ENCODE results near the gene LPP. TPM values are rescaled to one million over a fixed set of nuclear protein-coding genes. Genes with fewer than 3 reads are reported as not detected.

LPP gene
- total and polyA plus RNA-seq, 9 of the 15 experiments (the other 6 are each of a cell fraction or from before 2014, with no cell fraction given): 0.07 to 0.18 TPM; not detected in 7

- Histone ChIP-seq H3K79me2 (ENCODE audit: control insufficient read depth, insufficient read depth, low read length) (no peaks in the 10 kb centered on the region), H3K36me3 (ENCODE audit: control insufficient read depth, insufficient read depth, low read length) (no peaks in the 10 kb centered on the region), H3K4me3 (no peak overlapping the region), H4K20me1 (replicated peaks; ENCODE audit: control insufficient read depth, insufficient read depth, low read length) (no peaks in the 10 kb centered on the region), H3K27ac (ENCODE audit: extremely low read depth, low read depth, low read length) (no peak overlapping the region), H3K9me1 (ENCODE audit: control insufficient read depth, insufficient read depth, low read length) (no peaks in the 10 kb centered on the region), H3K9me3 (replicated peaks; ENCODE audit: control insufficient read depth, insufficient read depth, low read depth, low read length) (no peaks in the 10 kb centered on the region), H3K4me2 (ENCODE audit: insufficient read depth, low read length) (no peak overlapping the region), H3K9ac (ENCODE audit: insufficient read depth in 1 of 2, low read depth in 2 of 2, low read length in 2 of 2) (no peak overlapping the region), H3K27me3 (ENCODE audit: control insufficient read depth in 2 of 2, insufficient read depth in 2 of 2, low read length in 2 of 2) (no peaks in the 10 kb centered on the region), H3K4me1 (replicated peaks in 1 of 2; ENCODE audit: control insufficient read depth in 2 of 2, insufficient read depth in 2 of 2, low read length in 2 of 2) (no peaks in the 10 kb centered on the region), H2AFZ (ENCODE audit: low read depth, low read length) (no peak overlapping the region)
- FAIRE-seq: no peak
- CTCF ChIA-PET (ENCODE audit: low intra/inter-chr PET ratio): no interaction called here
- in situ Hi-C loops (cut with MboI) (no loop called here), intact Hi-C loops (cut with micrococcal nuclease) (no loop called here)
- 10% methylated on average over 2 of the region's 4 CpGs for WGBS (ENCODE audit: insufficient coverage, low coverage, missing lambda C conversion rate)
- POLR2A ChIA-PET: no interaction called here
- BruUV-seq (replicated peaks): no TSS peak
- TF ChIP-seq ZKSCAN3 (CRISPR knock-in tag; IDR thresholded peaks at IDR 0.05): no peak
- no peak for TF ChIP-seq ZNF507 (tag; conservative IDR thresholded peaks at IDR 0.05)
- TF ChIP-seq MNT (conservative IDR thresholded peaks at IDR 0.05): no peak
- no peak for DNase-seq (ENCODE audit: extremely low read depth in 1 of 4, low spot score in 3 of 4)
- no peak for ATAC-seq
Measured at GRCh38 chr3:188581792-188582191, 427.8 kb downstream of the LPP start.

GRCh38 chr3:188583341-188584161 is 429.6 kb downstream of the LPP start:
- no peaks in the 10 kb centered on the region for H3K4me1 ChIP-seq (replicated peaks in 1 of 2; ENCODE audit: control insufficient read depth in 2 of 2, insufficient read depth in 2 of 2, low read length in 2 of 2)
- BruUV-seq (replicated peaks): no TSS peak
- ChIA-PET CTCF (ENCODE audit: low intra/inter-chr PET ratio) (no interaction called here), POLR2A (no interaction called here)
- H3K9me3 ChIP-seq (replicated peaks; ENCODE audit: control insufficient read depth, insufficient read depth, low read depth, low read length): no peaks in the 10 kb centered on the region
- H3K4me2 ChIP-seq (ENCODE audit: insufficient read depth, low read length): no peak overlapping the region
- H3K79me2 ChIP-seq (ENCODE audit: control insufficient read depth, insufficient read depth, low read length): no peaks in the 10 kb centered on the region
- H3K27me3 ChIP-seq (ENCODE audit: control insufficient read depth in 2 of 2, insufficient read depth in 2 of 2, low read length in 2 of 2): no peaks in the 10 kb centered on the region
- H2AFZ ChIP-seq (ENCODE audit: low read depth, low read length): no peak overlapping the region
- no peaks in the 10 kb centered on the region for H3K36me3 ChIP-seq (ENCODE audit: control insufficient read depth, insufficient read depth, low read length)
- H3K9ac ChIP-seq (ENCODE audit: insufficient read depth in 1 of 2, low read depth in 2 of 2, low read length in 2 of 2): no peak overlapping the region
- FAIRE-seq: no peak
- 0% methylated on average over 9 of the region's 9 CpGs for WGBS (ENCODE audit: insufficient coverage, low coverage, missing lambda C conversion rate)
- no peaks in the 10 kb centered on the region for H4K20me1 ChIP-seq (replicated peaks; ENCODE audit: control insufficient read depth, insufficient read depth, low read length)
- no peak for DNase-seq (ENCODE audit: extremely low read depth in 1 of 4, low spot score in 3 of 4)
- intact Hi-C loops (cut with micrococcal nuclease): no loop called here
- no peaks in the 10 kb centered on the region for H3K9me1 ChIP-seq (ENCODE audit: control insufficient read depth, insufficient read depth, low read length)
- no peak for ATAC-seq
- H3K4me3 ChIP-seq: no peak overlapping the region
- in situ Hi-C loops (cut with MboI): no loop called here
- no peak overlapping the region for H3K27ac ChIP-seq (ENCODE audit: extremely low read depth, low read depth, low read length)
- no peak for TF ChIP-seq DPF2 (IDR thresholded peaks at IDR 0.05)
- TF ChIP-seq RERE (CRISPR knock-in tag; IDR thresholded peaks at IDR 0.05; ENCODE audit: borderline replicate concordance): no peak

Measured in K562 (cell line).